Nucleus accumbens (tissue), 56 donors: ENCODE data around the gene LRRN4CL.
A peak's percentile ranks its signal among the peaks of the same experiment; 100 is the strongest.
"Not testable (repeated sequence)": the region's sequence is repeated elsewhere in the genome, so short reads cannot be mapped to it uniquely, and the experiment has no call there.

Experiments
- DNase-seq, 56 donors: peaks; one replicate each; lab custom pipeline; 2025; lab: John Stamatoyannopoulos, UW

LRRN4CL gene

DNA sequence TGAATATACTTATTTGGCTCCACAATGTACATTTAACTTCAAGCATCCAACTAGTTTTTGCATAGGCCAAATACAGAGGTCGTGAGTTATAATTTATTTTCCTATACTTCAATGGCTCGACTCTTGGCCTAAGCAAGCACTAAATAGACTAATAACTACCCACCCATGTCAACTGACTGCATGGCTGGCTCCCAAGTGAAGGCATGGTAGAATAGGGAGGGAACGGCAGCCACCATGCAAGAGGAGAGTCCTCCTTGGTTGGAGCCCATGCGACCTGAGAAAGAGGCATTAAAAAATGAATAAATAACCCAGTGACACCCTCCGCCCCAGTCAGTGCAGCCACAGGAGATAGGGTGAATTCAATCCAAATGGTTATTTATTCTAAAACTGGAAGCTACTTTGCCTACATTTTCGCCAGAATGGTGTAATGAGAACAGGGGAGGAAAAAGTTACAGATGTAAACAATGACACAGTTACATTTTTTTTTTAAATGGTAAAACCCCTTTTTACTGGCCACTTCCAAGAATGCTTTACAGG lies 23.0 kb upstream of the LRRN4CL start:
- no peak for DNase-seq

DNA sequence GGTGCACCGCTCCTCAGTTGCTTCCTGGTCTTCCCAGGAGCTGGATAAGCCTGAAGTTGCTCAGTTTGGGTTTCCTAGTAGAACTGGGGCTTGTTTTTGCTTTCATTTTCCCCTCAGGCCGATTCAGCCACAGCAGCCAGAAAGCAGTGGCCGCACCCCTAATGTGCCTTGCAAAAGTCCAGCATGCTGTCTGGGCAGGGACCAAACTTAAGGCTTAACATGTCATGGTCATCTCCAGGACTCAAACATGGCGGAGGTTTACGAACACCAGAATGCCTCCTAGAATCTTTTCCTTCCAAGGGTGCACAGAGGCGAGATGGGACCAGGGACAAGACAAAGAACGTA lies 20.6 kb upstream of the LRRN4CL start:
- DNase-seq = peak in 3 of 56 donors; percentile 54 to 73 (median 70)

DNA sequence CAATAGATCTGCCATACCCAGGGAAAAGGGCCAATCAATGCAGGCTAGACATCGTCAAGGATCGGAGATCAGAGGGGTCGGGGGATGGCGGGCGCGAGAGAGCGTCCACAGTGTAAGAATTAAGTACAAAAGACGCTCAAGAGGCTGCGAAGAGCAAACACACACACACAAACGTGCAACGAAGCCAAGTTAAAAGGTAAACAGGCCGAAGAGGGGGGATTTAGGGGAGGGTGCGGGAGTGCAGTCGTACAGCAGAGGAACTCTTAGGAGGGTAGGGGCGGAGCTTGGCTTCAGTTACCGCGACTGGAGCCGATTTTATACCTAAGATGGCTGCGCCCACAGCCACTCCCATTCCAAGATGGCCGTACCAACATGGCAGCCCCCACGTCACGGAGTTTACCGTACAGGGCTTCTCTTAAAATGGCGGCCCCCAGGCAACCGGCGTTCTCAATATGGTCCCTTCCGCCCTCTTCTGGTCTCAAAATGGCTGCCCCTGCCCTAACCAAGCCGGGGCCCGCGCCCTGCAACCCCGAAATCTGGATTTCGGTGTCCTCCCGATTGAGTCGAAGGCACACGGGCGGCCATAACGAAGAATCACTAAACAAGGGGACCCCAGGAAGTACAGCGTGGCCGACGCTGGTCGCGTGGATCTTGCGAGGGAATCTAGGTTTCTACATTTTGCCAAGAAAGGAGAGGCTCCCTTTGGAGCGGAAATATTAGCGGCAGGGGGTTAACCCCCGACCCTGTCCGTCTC lies 20.1 kb upstream of the LRRN4CL start:
- peak in 55 of 56 donors; percentile 74 to 98 (median 94) for DNase-seq

DNA sequence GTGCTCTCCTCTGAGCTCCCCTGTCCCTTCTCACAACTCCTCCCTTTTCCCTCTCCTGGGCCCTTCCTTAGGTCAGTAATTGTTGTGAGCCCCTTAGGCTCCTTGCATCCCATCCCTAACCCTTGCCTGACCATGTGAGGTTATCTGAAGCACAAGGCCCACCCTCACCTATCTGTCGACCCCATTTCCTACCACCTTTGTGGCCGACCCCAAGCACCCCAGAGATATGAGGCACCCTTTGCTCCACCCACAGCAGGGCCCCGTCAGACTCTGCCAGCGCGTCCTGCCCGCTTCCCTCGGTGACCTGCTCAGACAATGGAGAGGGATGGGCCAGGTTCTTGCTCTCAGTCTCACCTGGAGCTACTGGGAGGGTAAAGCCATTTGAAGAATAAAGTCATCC lies 19.5 kb upstream of the LRRN4CL start:
- peak in 8 of 56 donors; percentile 26 to 64 (median 46) for DNase-seq

DNA sequence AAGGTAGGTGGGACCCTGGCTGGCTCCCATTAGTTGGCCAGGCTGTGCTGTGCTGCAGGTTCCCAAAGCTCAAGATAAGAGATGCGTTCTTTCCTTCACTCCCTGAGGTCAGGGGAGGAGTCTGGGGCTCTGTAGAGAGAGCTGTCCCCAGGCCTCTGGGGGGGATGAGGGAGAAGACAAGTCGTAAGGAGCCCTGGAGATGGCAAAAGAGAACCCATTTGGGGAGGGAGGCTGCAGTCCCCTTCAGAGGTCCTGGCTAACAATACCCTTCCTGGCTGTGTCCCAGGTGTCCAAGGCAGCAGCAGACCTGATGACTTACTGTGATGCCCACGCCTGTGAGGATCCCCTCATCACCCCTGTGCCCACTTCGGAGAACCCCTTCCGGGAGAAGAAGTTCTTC lies 19.1 kb upstream of the LRRN4CL start:
- peak in 3 of 56 donors; percentile 10 to 26 (median 15) for DNase-seq

DNA sequence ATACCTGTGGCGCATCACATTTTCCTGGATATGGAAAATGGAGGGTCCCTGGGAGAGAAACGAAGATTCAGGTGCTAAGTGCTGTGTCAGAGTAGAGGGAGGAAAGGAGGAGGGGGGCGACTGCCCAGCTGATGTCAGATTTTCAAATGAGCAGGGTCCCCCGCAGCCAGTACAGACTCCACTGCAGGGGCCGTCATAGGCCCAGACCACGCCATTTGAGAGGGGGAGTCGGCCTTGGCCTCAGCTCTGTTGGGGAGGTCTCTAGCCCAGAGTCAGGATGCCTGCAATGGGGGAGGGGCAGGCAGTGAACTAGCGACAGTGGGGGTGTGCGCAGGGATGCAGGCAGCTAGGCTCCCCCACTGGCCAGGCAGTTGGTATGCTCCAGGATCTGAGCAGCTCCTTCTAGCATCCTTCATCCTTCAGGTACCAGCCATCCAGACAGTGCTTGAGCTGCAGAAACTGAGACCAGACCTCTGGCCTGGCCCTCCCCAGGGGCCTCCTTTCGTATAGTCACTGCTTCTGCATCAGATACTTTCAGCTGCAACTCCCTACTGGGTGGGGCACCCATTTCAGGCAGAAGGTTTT lies 18.0 kb upstream of the LRRN4CL start, which contains the start of the genes BSCL2 and GNG3:
Gene BSCL2 (minus strand): TSS at position 148 of the 585 bp plus-strand sequence. CDS start 229 bp downstream, outside the sequence.
Gene GNG3 (plus strand): TSS at position 400 of the 585 bp plus-strand sequence. CDS start 620 bp downstream, outside the sequence.
- peak in 55 of 56 donors; percentile 25 to 96 (median 80) for DNase-seq

DNA sequence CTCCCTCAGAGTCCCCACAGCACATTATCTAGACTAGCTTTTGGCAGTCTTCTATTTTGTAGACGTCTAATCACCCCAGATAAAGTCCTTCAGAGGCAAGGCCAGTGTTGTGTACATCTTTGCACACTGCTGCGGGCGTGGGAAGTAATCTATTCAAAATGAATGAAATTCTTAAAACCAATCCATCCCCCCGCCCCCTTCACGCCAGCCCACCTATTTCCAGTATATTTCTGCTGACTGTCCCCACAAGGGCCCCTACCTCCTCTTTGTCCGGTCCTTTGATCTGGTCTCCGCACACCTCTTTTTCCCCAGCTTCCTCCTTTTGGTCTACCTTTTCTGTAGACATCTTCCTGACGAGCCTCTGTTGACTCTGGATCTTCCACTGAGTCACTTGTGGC lies 17.5 kb upstream of the LRRN4CL start:
- DNase-seq = peak in 3 of 56 donors; percentile 40 to 53 (median 42)

DNA sequence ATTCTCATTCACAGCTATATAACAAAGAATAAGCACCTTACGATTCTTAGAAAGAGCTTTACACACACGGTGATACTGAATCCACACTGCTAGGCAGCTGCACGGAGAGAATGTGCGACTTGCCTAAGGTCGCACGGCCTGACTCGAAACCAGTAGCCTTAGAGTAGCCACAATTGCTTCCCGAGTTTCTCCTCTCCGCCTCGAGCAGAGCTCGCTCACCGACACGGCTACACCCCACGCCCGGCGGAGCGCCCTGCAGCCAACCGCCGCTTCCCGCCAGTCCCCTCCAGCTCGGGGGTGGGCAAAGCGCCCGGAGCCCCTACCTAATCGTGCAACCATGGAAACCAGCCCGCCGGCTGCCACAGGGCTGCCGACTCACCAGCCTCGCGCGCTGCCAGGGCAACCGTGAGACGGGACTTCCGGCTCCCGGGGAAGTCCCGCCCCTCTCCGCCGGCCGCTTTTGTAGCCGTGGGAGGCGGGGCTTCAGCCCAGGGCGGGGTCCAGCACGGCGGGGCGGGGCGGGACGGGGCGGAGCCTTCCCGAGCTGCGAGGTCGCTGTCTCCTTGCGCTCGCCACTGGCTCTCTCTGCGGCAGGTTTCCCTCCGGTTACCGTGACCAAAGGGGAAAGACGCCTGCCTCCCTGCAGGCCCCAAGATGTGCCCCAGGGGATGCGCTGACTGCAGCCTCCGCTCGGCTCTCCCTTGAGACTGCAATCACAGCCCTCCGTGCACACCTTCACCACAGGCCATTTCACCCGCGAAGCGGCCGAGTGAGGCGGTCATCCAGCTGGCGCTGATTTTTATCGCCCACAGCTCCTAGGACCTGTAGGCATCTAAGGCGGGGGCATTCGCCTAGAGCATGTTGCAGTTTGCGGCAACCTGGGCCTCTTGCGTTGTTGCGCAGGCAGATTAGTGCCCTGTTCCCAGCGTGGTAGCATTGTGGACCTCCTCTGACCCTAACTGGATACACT lies 16.8 kb upstream of the LRRN4CL start:
- peak; percentile 61 to 98 (median 92) for DNase-seq

DNA sequence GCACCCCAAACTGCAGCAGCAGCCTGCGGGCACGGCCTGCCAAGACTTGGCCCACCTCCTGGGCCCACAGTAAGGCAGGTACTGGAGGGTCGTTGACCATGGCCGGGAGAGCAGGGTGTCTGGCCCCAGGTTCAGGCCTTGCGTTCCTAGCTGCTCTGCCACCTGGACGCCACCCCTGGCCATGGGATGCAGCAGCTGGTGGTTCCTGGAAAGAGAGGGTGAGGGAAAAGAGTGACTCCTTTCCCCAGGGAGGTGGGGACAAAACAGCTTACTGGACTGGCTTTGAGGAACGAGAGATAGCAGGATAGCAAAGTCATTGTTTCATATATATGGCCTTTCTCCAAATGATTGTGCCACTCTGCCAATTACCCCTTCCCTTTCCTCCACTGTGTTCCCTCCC lies 16.1 kb upstream of the LRRN4CL start:
- DNase-seq = no peak

DNA sequence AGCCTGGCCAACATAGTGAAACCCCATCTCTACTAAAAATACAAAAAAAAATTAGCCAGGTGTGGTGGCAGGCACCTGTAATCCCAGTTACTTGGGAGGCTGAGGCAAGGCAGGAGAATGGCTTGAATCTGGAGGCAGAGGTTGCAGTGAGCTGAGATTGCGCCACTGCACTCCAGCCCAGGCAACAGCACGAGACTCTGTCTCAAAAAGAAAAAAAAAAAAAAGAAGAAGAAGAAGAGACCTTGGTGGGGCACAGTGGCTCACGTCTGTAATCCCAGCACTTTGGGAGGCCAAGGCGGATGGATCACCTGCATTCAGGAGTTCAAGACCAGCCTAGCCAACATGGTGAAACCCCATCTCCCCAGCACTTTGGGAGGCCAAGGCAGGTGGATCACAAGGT lies 14.6 kb upstream of the LRRN4CL start:
- not testable (repeated sequence) for DNase-seq

DNA sequence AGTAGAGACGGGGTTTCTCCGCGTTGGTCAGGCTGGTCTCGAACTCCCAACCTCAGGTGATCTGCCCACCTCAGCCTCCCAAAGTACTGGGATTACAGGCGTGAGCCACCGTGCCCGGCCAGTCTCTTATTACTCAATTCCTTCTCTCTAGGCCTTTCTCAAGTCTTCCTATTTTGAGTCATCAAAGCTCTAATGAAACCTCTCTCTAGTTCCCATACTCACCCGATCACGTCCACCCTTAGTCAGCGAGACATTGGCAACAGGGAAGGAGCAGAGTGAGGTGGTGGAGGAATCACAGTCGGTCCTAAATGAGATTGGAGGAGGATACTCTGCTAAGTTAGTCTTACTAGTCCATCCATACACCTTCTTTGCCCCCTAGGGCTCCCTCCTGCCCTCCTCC lies 12.9 kb upstream of the LRRN4CL start:
- no peak for DNase-seq

DNA sequence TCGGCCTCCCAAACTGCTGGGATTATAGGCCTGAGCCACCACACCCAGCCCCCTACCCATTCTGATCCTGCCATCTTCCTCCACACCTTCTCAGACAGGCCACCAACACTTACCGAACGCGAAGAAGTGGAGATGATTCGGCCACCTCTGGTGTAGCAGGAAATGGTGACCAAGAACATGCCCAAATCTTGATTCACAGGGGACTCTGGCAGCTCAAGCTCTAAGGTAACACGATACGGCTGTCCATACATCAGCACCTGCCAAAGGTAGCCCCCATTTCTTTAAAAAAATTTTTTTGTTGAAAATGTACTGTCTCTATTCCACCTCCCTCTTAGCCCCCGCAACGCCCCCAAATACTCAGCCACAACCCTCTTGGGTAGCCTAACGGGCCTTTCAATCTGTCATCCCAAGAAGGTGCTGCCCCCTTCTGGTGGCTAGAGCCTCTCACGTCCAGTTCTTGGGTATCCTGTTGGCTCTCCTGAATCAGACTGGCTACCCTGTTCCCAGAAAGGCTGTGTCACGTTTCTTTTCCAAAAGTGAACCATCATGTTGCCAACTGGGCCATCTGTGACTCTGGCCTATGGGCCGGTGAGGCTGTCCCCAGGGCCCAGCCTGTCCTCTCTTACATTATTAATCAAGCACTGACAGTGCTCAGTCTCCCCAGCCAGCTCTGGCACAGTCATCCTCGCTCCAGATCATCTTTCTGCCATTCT lies 5.3 kb upstream of the LRRN4CL start:
- DNase-seq = peak in 47 of 56 donors; percentile 2 to 77 (median 38)

DNA sequence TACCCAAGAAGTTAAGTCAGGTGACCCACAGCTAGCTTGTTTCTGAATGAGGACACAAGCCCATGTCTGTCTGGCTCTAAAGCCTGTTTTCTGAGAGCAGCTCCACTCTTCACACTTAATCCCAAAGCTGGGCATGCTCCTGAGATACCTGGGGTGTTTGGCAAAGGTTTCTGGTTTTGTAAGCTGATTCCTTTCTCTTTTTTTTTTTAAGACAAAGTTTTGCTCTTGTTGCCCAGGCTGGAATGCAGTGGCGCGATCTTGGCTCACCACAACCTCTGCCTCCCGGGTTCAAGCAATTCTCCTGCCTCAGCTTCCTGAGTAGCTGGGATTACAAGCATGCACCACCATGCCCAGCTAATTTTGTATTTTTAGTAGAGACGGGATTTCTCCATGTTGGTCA lies 4.3 kb upstream of the LRRN4CL start:
- not testable (repeated sequence) for DNase-seq

DNA sequence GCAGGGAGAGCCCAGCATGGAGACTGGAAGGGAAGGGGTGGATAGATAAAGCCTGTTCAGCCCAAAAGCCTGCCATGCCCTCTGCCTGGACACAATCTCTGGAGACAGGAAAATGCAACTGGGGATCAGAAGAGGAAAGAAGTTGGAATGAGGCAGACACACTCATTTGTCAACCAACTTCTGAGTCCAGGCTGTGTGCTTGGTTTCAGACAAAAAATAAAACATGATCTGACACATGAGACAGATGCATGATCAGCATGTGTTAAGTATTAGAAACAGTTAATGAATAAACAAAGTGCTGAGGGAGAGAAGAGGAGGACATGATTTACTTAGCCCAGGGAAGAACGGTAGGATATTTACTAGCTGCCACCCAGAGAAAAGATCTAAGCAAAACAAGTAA lies 839 bp downstream of the LRRN4CL start:
- DNase-seq = no peak

DNA sequence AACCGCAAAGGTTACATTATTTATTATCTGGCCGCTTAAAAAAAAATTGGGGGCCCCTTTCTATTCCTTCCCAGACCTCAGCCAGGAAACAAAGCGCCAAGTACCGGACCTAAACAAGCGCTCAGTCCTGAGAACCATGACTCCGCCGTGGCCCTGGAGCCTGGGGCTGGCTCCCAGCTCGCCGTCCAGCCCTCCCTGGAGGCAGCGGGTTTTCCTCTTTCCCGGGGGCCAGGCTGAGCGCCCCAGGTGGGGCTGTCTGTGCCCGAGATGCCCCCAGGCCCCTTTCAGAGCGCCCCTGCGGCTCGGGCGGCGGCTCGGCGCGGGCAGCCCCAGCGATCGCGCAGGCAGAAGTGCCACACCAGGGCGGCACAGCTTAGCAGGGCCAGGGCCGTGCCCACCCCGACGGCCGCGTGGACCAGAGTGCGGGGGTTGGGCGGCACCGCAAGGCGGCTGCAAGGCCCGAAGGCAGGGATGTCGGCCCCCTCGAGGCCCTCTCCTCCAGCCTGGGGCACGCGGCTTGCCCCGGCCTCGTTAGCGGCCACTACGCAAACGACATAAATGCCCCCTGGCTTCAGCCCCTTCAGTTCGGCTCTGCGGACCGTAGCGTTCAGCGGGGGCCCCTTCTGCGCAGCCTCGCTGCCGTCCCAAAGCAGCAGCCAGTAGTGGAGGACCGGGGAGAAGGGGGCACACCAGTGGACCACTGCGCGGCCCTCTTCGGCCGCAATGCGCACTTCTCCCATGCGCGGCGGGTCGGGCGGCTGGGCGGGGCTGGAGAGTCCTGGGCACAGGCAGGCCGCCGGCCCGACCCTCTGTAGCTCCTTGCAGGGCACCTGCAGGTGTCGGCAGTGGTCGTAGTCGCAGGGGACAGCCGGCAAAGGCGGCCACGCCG lies 1.6 kb downstream of the LRRN4CL start:
- DNase-seq = no peak

DNA sequence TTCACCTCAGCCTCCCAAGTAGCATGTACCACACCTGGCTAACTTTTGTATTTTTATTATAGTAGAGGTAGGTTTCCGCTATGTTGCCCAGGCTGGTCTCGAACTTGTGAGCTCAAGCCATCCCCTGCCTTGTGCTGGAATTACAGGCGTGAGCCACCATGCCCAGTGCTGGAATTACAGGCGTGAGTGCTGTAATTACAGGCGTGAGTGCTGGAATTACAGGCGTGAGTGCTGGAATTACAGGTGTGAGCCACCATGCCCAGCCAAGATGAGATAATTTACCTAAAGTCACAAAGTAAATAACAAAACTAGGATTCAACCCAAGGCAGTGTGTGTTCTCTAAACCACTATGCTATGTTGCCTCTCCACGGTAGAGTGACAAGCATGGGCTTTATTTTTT lies 6.8 kb downstream of the LRRN4CL start:
- no peak for DNase-seq

DNA sequence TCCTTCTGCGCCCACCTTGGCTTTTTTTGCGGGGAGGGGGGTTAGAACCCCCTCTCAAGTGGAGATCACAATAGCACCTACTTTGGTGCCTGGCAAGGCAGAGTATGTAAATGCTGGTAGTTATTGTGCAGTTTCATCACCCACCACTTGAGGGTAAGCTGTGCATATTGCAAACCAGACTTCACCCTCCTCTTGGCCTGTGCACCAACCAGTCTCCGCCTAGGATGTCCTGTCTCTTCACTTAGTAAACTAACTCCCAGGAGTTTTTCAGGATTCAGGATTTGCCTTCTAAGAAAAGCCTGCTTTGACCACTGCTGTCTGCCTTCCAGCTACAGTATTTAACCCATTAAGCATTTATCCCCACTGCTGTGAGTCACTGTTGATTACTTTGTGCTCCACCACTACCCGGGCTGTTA lies 8.5 kb downstream of the LRRN4CL start:
- no peak for DNase-seq

DNA sequence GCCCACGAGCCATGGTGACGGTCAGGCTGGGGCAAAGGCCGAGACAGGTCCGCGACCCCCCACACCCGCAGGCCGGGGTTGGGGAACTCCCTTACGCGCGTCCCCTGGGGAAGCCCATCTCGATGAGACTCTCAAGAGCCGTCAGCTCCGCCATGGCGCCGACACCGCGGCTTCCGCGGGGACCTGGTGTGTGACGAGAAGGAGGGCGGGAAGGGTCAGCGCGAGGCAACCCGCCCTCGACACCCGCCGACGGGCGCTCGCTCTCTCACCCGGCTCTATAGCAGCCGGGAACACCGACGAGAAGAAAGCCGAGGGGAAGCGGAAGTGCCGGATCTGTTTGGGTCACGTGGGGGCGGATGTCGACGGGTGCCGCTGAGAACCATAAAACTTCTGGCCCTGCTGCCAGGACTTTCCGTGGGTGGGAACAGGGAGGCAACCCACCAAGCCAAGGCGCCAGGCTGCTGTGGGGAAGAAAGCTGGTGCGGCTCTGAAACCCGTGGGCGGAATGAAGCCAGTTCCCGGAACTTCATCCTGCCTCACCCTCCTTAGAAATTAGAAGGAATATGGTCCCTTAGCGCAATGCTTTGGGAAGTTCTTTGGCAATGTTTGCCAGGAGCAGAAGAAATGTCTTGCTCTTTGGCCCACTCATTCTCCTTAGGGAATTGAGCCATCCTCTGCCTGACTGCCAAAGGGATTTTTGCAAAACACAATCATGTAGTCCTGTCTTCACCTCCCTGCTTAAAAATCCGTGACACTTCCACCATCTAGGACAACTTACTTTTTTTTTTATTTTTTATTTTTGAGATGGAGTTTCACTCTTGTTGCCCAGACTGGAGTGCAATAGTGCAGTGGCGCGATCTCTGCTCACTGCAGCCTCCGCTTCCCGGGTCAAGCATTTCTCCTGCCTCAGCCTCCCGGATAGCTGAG lies 10.3 kb downstream of the LRRN4CL start, which contains the start of gene UBXN1:
Gene UBXN1 (minus strand): TSS at position 304 of the 927 bp plus-strand sequence. CDS start 150 bp downstream, at position 154.
- peak in 54 of 56 donors; percentile 45 to 93 (median 84) for DNase-seq
